BJ (cell line): ENCODE results near the gene ST6GAL1. TPM values are rescaled to one million over a fixed set of nuclear protein-coding genes. Genes with fewer than 3 reads are reported as not detected.
"Not testable (repeated sequence)": the region's sequence is repeated elsewhere in the genome, so short reads cannot be mapped to it uniquely, and the experiment has no call there.

ENCODE experiments used
- CTCF ChIA-PET: fragments of 350-600 bp; formaldehyde crosslinking; extraction: SDS; loops from one replicate; lab custom pipeline; 2021; ENCODE audit warnings: antibody characterized with exemption, inconsistent platforms; lab: Yijun Ruan, JAX
- POLR2A ChIA-PET: fragments of 300-600 bp; sonication (Branson Sonifier 250); formaldehyde crosslinking; extraction: SDS; loops from one replicate; lab custom pipeline; 2021; ENCODE audit warnings: antibody characterized with exemption; lab: Charles Lee
- DNase-seq: peaks from one replicate; pipeline ENCODE4 v3.0.0-alpha.2; 2011; ENCODE audit warnings: low read depth
- H3K27me3 ChIP-seq: 2 replicates; pipeline ENCODE4 v1.6.0; 2011; ENCODE audit warnings: low read length; ENCODE audit not compliant: control insufficient read depth, insufficient read depth
- H3K36me3 ChIP-seq: 2 replicates; pipeline ENCODE4 v1.5.1; 2011; ENCODE audit warnings: low read length; ENCODE audit not compliant: control insufficient read depth, insufficient read depth
- H3K4me3 ChIP-seq: 2 replicates; pipeline ENCODE4 v1.5.1; 2011; ENCODE audit warnings: low read depth, mild to moderate bottlenecking, control low read depth, low read length
- CTCF ChIP-seq: IDR thresholded peaks from 2 replicates; pipeline ENCODE4 v1.5.1; 2011; ENCODE audit warnings: low read depth, mild to moderate bottlenecking, control low read depth, inconsistent platforms, low read length, moderate library complexity; ENCODE audit not compliant: insufficient read depth
- polyA minus RNA-seq: library from RNA; depleted of rRNA, polyadenylated mRNA; stranded (reverse); fragments of >200 nt; gene quantifications from 2 replicates; pipeline ENCODE4 v1.2.3, GENCODE V29; 2011; rRNA and poly(A)+ RNA removed
- polyA plus RNA-seq: library from polyadenylated mRNA; depleted of rRNA; stranded (reverse); fragments of >200 nt; gene quantifications from 2 replicates; pipeline ENCODE4 v1.2.3, GENCODE V29; 2011; rRNA removed

The ST6GAL1 gene
- polyA plus RNA-seq (1.5 and 1.9 TPM in 2 replicates), polyA minus RNA-seq (1.3 and 1.7 TPM in 2 replicates)

GRCh38 chr3:186930143-186930640, at the start of gene ST6GAL1:
Gene ST6GAL1, plus strand, starts transcription at chr3:186930526. Its CDS starts 112,178 bp downstream, at chr3:187042704.
- H3K36me3 ChIP-seq, result no peaks in the 10 kb centered on the region
- peak; percentile 62 for TF ChIP-seq CTCF
- no peak for DNase-seq
- peaks cover 1% of the 10 kb centered on the region for H3K27me3 ChIP-seq
- CTCF ChIA-PET, result no interaction called here
- POLR2A ChIA-PET, result no interaction called here
- peak within 1 kb of the TSS; percentile 64 for H3K4me3 ChIP-seq

- Histone ChIP-seq H3K4me3 (no peak overlapping the region), H3K36me3 (no peaks in the 10 kb centered on the region), H3K27me3 (peaks cover 4% of the 10 kb centered on the region; the same call in 1 of the 2 replicates)
- CTCF ChIA-PET, result no interaction called here
- no peak for DNase-seq
- no peak for TF ChIP-seq CTCF
- POLR2A ChIA-PET, result no interaction called here
Measured at GRCh38 chr3:186882150-186882524, 48.2 kb upstream of the ST6GAL1 start.

- POLR2A ChIA-PET, result no interaction called here
- TF ChIP-seq CTCF, result no peak
- Histone ChIP-seq H3K4me3 (no peak overlapping the region), H3K27me3 (peaks cover 4% of the 10 kb centered on the region; the same call in 1 of the 2 replicates), H3K36me3 (no peaks in the 10 kb centered on the region)
- peak; percentile 62 for DNase-seq
- CTCF ChIA-PET, result no interaction called here
Measured at GRCh38 chr3:186882881-186883685, 47.2 kb upstream of the ST6GAL1 start.

GRCh38 chr3:186883686-186884058, 46.7 kb upstream of the ST6GAL1 start:
- H3K36me3 ChIP-seq, result no peaks in the 10 kb centered on the region
- no peak for TF ChIP-seq CTCF
- H3K4me3 ChIP-seq, result no peak overlapping the region
- peaks cover 4% of the 10 kb centered on the region; the same call in 1 of the 2 replicates for H3K27me3 ChIP-seq
- POLR2A ChIA-PET, result no interaction called here
- CTCF ChIA-PET, result no interaction called here
- DNase-seq, result no peak

GRCh38 chr3:186884868-186885267, 45.5 kb upstream of the ST6GAL1 start:
- not testable (repeated sequence) for H3K4me3 ChIP-seq

More at GRCh38 chr3:186884868-186885267, 45.5 kb upstream of the ST6GAL1 start:
- CTCF ChIA-PET, H3K36me3 ChIP-seq, H3K27me3 ChIP-seq, POLR2A ChIA-PET, DNase-seq: not testable (repeated sequence)
